Hypothalamus (tissue), 51 donors: Measurements from ENCODE around the gene DOC2B.
"Not testable (repeated sequence)": the region's sequence is repeated elsewhere in the genome, so short reads cannot be mapped to it uniquely, and the experiment has no call there.

Experiments
- DNase-seq, 51 donors: peaks; one replicate each; lab custom pipeline; 2025; lab: John Stamatoyannopoulos, UW

The DOC2B gene

GRCh38 chr17:213286-214105 lies 32.0 kb upstream of the DOC2B start:
- no peak for DNase-seq

- DNase-seq, result no peak
Observed at GRCh38 chr17:210402-210801, 29.0 kb upstream of the DOC2B start.

GRCh38 chr17:208429-208828 lies 27.0 kb upstream of the DOC2B start:
- DNase-seq, result no peak

- DNase-seq, result no peak
Observed at GRCh38 chr17:207775-208174, 26.3 kb upstream of the DOC2B start.

- peak in 4 of 51 donors; percentile 16 to 26 (median 23) for DNase-seq
Observed at GRCh38 chr17:206941-207560, 25.6 kb upstream of the DOC2B start.

GRCh38 chr17:206484-206883 lies 25.0 kb upstream of the DOC2B start:
- DNase-seq, result not testable (repeated sequence)

GRCh38 chr17:205817-206216 lies 24.4 kb upstream of the DOC2B start:
- DNase-seq, result no peak

GRCh38 chr17:205148-205669 lies 23.8 kb upstream of the DOC2B start:
- DNase-seq, result peak in 1 of 51 donors; percentile 63

- DNase-seq, result peak in 1 of 51 donors; percentile 63
Observed at GRCh38 chr17:204427-205147, 23.1 kb upstream of the DOC2B start.

- DNase-seq, result no peak
Observed at GRCh38 chr17:202501-202951, 21.1 kb upstream of the DOC2B start.

GRCh38 chr17:201736-202135 lies 20.3 kb upstream of the DOC2B start:
- not testable (repeated sequence) for DNase-seq

GRCh38 chr17:201257-201656 lies 19.8 kb upstream of the DOC2B start:
- DNase-seq, result peak in 1 of 51 donors; percentile 21

- DNase-seq, result no peak
Observed at GRCh38 chr17:200586-200985, 19.1 kb upstream of the DOC2B start.

GRCh38 chr17:199806-200545 lies 18.5 kb upstream of the DOC2B start:
- DNase-seq, result no peak

- peak in 6 of 51 donors; percentile 7 to 39 (median 26) for DNase-seq
Observed at GRCh38 chr17:199191-199604, 17.7 kb upstream of the DOC2B start.

GRCh38 chr17:198225-198624 lies 16.8 kb upstream of the DOC2B start:
- peak in 1 of 51 donors; percentile 5 for DNase-seq

GRCh38 chr17:197352-197751 lies 15.9 kb upstream of the DOC2B start:
- DNase-seq, result no peak

- DNase-seq, result no peak
Observed at GRCh38 chr17:194828-195602, 13.6 kb upstream of the DOC2B start.
